K562 (cell line): ENCODE data around the gene ELF3. TPM values are rescaled to one million over a fixed set of nuclear protein-coding genes. Genes with fewer than 3 reads are reported as not detected.

Experiments
- ARID1B ChIP-seq: fragments of 450-650 bp; IDR thresholded peaks from 2 replicates; pipeline ENCODE4 v1.6.1; 2016; ENCODE audit warnings: antibody characterized with exemption, mild to moderate bottlenecking, inconsistent platforms
- CHD1 ChIP-seq: fragments of 200-600 bp; sonication (generic); IDR thresholded peaks from one replicate; pipeline ENCODE4 v1.6.1; 2012; ENCODE audit warnings: mild to moderate bottlenecking, moderate library complexity, low read length, inconsistent platforms
- CSDE1 ChIP-seq, 2 experiments: fragments of 450-650 bp; IDR thresholded peaks; 2 replicates each; pipeline ENCODE4 v1.6.1; 2016; ENCODE audit warnings: mild to moderate bottlenecking in 1 of 2
- DNMT1 ChIP-seq: fragments of 450-650 bp; IDR thresholded peaks from 2 replicates; pipeline ENCODE4 v1.6.1; 2016; ENCODE audit warnings: antibody characterized with exemption, mild to moderate bottlenecking
- E2F8 ChIP-seq: fragments of 450-650 bp; IDR thresholded peaks from 2 replicates; pipeline ENCODE4 v1.7.1; 2018; ENCODE audit warnings: mild to moderate bottlenecking, low read depth; ENCODE audit not compliant: partially characterized antibody
- HDGF ChIP-seq: fragments of 450-650 bp; IDR thresholded peaks from 2 replicates; pipeline ENCODE4 v1.6.1; 2016
- KAT2B ChIP-seq: IDR thresholded peaks from one replicate; pipeline ENCODE4 v1.6.1; 2012; ENCODE audit warnings: low read depth, mild to moderate bottlenecking, control low read depth, inconsistent platforms, low read length, moderate library complexity
- L3MBTL2 ChIP-seq: fragments of 450-650 bp; IDR thresholded peaks from 2 replicates; pipeline ENCODE4 v1.6.1; 2016; ENCODE audit warnings: mild to moderate bottlenecking, moderate library complexity
- MEF2D ChIP-seq: conservative IDR thresholded peaks from 2 replicates; pipeline ENCODE4 v1.6.1; 2016; ENCODE audit warnings: low read depth, missing genetic modification characterization, missing compliant biosample characterization
- NBN ChIP-seq: fragments of 450-650 bp; IDR thresholded peaks from 2 replicates; pipeline ENCODE4 v1.6.1; 2016; ENCODE audit warnings: low read depth, mild to moderate bottlenecking
- NFE2 ChIP-seq: IDR thresholded peaks from 2 replicates; pipeline ENCODE4 v1.6.1; 2014; ENCODE audit warnings: antibody characterized with exemption, low read depth
- NR1H2 ChIP-seq: sonication (generic); formaldehyde crosslinking; IDR thresholded peaks from 2 replicates; pipeline ENCODE4 v1.4.0; 2020; ENCODE audit warnings: mild to moderate bottlenecking, missing genetic modification reagents
- NUFIP1 ChIP-seq: fragments of 450-650 bp; IDR thresholded peaks from 2 replicates; pipeline ENCODE4 v1.6.1; 2018; ENCODE audit not compliant: partially characterized antibody
- TAL1 ChIP-seq: fragments of 450-650 bp; IDR thresholded peaks from 2 replicates; pipeline ENCODE4 v1.6.1; 2016; ENCODE audit warnings: mild to moderate bottlenecking
- THAP7 ChIP-seq: fragments of 250-450 bp; sonication (Bioruptor Pico); IDR thresholded peaks from 2 replicates; pipeline ENCODE4 v1.5.0; 2021
- ZBTB17 ChIP-seq: fragments of 450-650 bp; formaldehyde crosslinking; IDR thresholded peaks from 2 replicates; pipeline ENCODE4 v1.4.0; 2020; ENCODE audit warnings: mild to moderate bottlenecking
- ZBTB2 ChIP-seq: fragments of 450-650 bp; IDR thresholded peaks from 2 replicates; pipeline ENCODE4 v1.6.1; 2016; ENCODE audit warnings: antibody characterized with exemption
- polyA plus RNA-seq, 8 experiments: library from polyadenylated mRNA; depleted of rRNA in 4 of 8; stranded (reverse) in 5 of 8; unstranded in 3 of 8; fragments of >200 nt; fragmentation: Nextera tagmentation in 2 of 8; fragmentation: Illumina TruSeq in 1 of 8; extraction: Ambion mirVana in 2 of 8; extraction: Trizol in 1 of 8; gene quantifications; 2 replicates each; pipeline versions ENCODE4 v1.2.1 to v1.2.3, GENCODE V29; 2011 to 2014; ENCODE audit warnings: inconsistent platforms in 1 of 8, missing spikeins in 1 of 8
- total RNA-seq, 7 experiments: library from RNA; depleted of rRNA in 6 of 7; stranded (reverse); fragments of >200 nt in 6 of 7; fragmentation: Illumina TruSeq in 2 of 7; extraction: Trizol in 2 of 7; gene quantifications; 2 replicates each; pipeline versions ENCODE4 v1.2.1 to v1.2.3, GENCODE V29; 2011 to 2021; ENCODE audit warnings: low replicate concordance in 1 of 7

The ELF3 gene
- total and polyA plus RNA-seq, 9 of the 15 experiments (the other 6 are each of a cell fraction or from before 2014, with no cell fraction given): 0.03 to 1.2 (median 0.07) TPM; not detected in 4

GRCh38 chr1:201983380-201983805 lies 27.0 kb upstream of the ELF3 start (continued):
- peak; percentile 76; the same call in 1 of the 2 replicates for TF ChIP-seq ZBTB2
- TF ChIP-seq ZBTB17 (CRISPR knock-in tag): no peak
- TF ChIP-seq MEF2D (tag): 0 out of 2 replicates have a peak, but pooled peaks have one; percentile 33
- 0 out of 2 replicates have a peak, but pooled peaks have one; percentile 29 for TF ChIP-seq DNMT1
- TF ChIP-seq HDGF: peak; percentile 90; the same call in 1 of the 2 replicates
- no peak for TF ChIP-seq NR1H2 (CRISPR knock-in tag)
- no peak for TF ChIP-seq CHD1
- peak; percentile 2 for TF ChIP-seq NUFIP1
- TF ChIP-seq E2F8: peak; percentile 6
- no peak for TF ChIP-seq KAT2B
- TF ChIP-seq L3MBTL2: 0 out of 2 replicates have a peak, but pooled peaks have one; percentile 2
- no peak for TF ChIP-seq THAP7 (CRISPR knock-in tag)
- no peak for TF ChIP-seq CSDE1 (IDR thresholded peaks at IDR 0.05)
- 0 out of 2 replicates have a peak, but pooled peaks have one; percentile 0 for TF ChIP-seq NFE2
- TF ChIP-seq ARID1B: peak; percentile 71
- 0 out of 2 replicates have a peak, but pooled peaks have one; percentile 15 for TF ChIP-seq NBN
- TF ChIP-seq TAL1: peak; percentile 8; the same call in 1 of the 2 replicates
